Natural killer cell treated with Interleukin-12 subunit alpha and Interleukin-12 subunit beta and Interleukin-15 and Interleukin-18, amount 100 ng/mL, for 72 hours (primary cell): ENCODE measurements around the gene FAM20C. TPM values are rescaled to one million over a fixed set of nuclear protein-coding genes. Genes with fewer than 3 reads are reported as not detected.

ENCODE experiments used
- ATAC-seq, 2 donors: fragments of 150-1000 bp; cut with Tn5 transposase in 1 of 2; sonication (Bioruptor Pico), chemical (Tn5 transposase) in 1 of 2; 2 replicates each; pipeline ENCODE4 v1.10.0; 2021
- DNase-seq: peaks from one replicate; pipeline ENCODE4 v3.0.0; 2022; ENCODE audit warnings: low spot score
- H3K27ac Mint-ChIP-seq, 2 donors: 1 replicate in 1 of 2; 2 replicates in 1 of 2; pipeline ENCODE4 v1.8.0; 2022; ENCODE audit warnings: mixed read lengths in 2 of 2, mild to moderate bottlenecking in 1 of 2, moderate library complexity in 1 of 2
- H3K27me3 Mint-ChIP-seq, 2 donors: 1 replicate in 1 of 2; 2 replicates in 1 of 2; pipeline ENCODE4 v1.8.0; 2022; ENCODE audit warnings: mixed read lengths in 2 of 2
- H3K36me3 Mint-ChIP-seq: one replicate; pipeline ENCODE4 v1.8.0; 2022; ENCODE audit warnings: mixed read lengths
- H3K4me1 Mint-ChIP-seq, 2 donors: 1 replicate in 1 of 2; 2 replicates in 1 of 2; pipeline ENCODE4 v1.8.0; 2022; ENCODE audit warnings: low read depth in 2 of 2, mixed read lengths in 2 of 2, mild to moderate bottlenecking in 1 of 2
- H3K4me3 Mint-ChIP-seq: one replicate; pipeline ENCODE4 v1.8.0; 2022; ENCODE audit warnings: mixed read lengths
- H3K9me3 Mint-ChIP-seq: 2 replicates; pipeline ENCODE4 v1.8.0; 2022; ENCODE audit warnings: mixed read lengths
- total RNA-seq, 2 donors: library from RNA; stranded (reverse); gene quantifications; one replicate each; pipeline ENCODE4 v1.2.3, GENCODE V29; 2022

The FAM20C gene
- total RNA-seq, 2 donors from 2014 or later, result 0.62 to 0.98 TPM

- no peak overlapping the region for H3K27ac Mint-ChIP-seq
- no peaks in the 10 kb centered on the region for H3K4me1 Mint-ChIP-seq
- ATAC-seq (no peak), DNase-seq (peak; percentile 46)
- H3K9me3 Mint-ChIP-seq, result no peaks in the 10 kb centered on the region
- H3K36me3 Mint-ChIP-seq, result no peaks in the 10 kb centered on the region
- H3K4me3 Mint-ChIP-seq, result no peak overlapping the region
- peaks cover 2 to 11% of the 10 kb centered on the region in 2 donors for H3K27me3 Mint-ChIP-seq
These were observed 27.3 kb upstream of the FAM20C start for GRCh38 chr7:164882-165660.

- Mint-ChIP-seq H3K9me3 (no peaks in the 10 kb centered on the region), H3K4me1 (no peaks in the 10 kb centered on the region)
- no peak for DNase-seq
These were observed 26.6 kb upstream of the FAM20C start for GRCh38 chr7:165661-166337.

GRCh38 chr7:166338-167060, 25.9 kb upstream of the FAM20C start:
- Mint-ChIP-seq H3K27me3 (peaks cover 8 to 11% of the 10 kb centered on the region in 2 donors), H3K27ac (no peak overlapping the region), H3K4me3 (no peak overlapping the region), H3K9me3 (no peaks in the 10 kb centered on the region), H3K4me1 (no peaks in the 10 kb centered on the region), H3K36me3 (no peaks in the 10 kb centered on the region)
- DNase-seq (peak; percentile 54), ATAC-seq (no peak)

More at GRCh38 chr7:165661-166337, 26.6 kb upstream of the FAM20C start:
- H3K27ac Mint-ChIP-seq, result no peak overlapping the region
- H3K4me3 Mint-ChIP-seq, result no peak overlapping the region
- H3K27me3 Mint-ChIP-seq, result peaks cover 8 to 11% of the 10 kb centered on the region in 2 donors
- ATAC-seq, result no peak
- H3K36me3 Mint-ChIP-seq, result no peaks in the 10 kb centered on the region

- no peak overlapping the region for H3K4me3 Mint-ChIP-seq
- no peaks in the 10 kb centered on the region for H3K9me3 Mint-ChIP-seq
- ATAC-seq (no peak), DNase-seq (no peak)
- no peak overlapping the region for H3K27ac Mint-ChIP-seq
- H3K36me3 Mint-ChIP-seq, result no peaks in the 10 kb centered on the region
- no peaks in the 10 kb centered on the region for H3K4me1 Mint-ChIP-seq
- peaks cover 8 to 11% of the 10 kb centered on the region in 2 donors for H3K27me3 Mint-ChIP-seq
These were observed 25.1 kb upstream of the FAM20C start for GRCh38 chr7:167090-167855.

- no peaks in the 10 kb centered on the region for H3K9me3 Mint-ChIP-seq
- peak in 1 of 2 donors; percentile 19 for ATAC-seq
- no peaks in the 10 kb centered on the region for H3K36me3 Mint-ChIP-seq
- no peak overlapping the region for H3K27ac Mint-ChIP-seq
- peaks cover 6 to 8% of the 10 kb centered on the region in 2 donors for H3K27me3 Mint-ChIP-seq
- H3K4me3 Mint-ChIP-seq, result no peak overlapping the region
- DNase-seq, result no peak
- H3K4me1 Mint-ChIP-seq, result no peaks in the 10 kb centered on the region
These were observed 24.2 kb upstream of the FAM20C start for GRCh38 chr7:167976-168791.

- H3K4me1 Mint-ChIP-seq, result no peaks in the 10 kb centered on the region
- H3K4me3 Mint-ChIP-seq, result no peak overlapping the region
- DNase-seq, result no peak
- no peak overlapping the region for H3K27ac Mint-ChIP-seq
- ATAC-seq, result no peak
- H3K9me3 Mint-ChIP-seq, result no peaks in the 10 kb centered on the region
- H3K36me3 Mint-ChIP-seq, result no peaks in the 10 kb centered on the region
- peaks cover 0 to 8% of the 10 kb centered on the region in 2 donors for H3K27me3 Mint-ChIP-seq
These were observed 22.8 kb upstream of the FAM20C start for GRCh38 chr7:169276-170172.

- no peak overlapping the region for H3K4me3 Mint-ChIP-seq
- H3K27ac Mint-ChIP-seq, result no peak overlapping the region
- H3K4me1 Mint-ChIP-seq, result no peaks in the 10 kb centered on the region
- H3K36me3 Mint-ChIP-seq, result no peaks in the 10 kb centered on the region
- no peak for ATAC-seq
- peaks cover 0 to 8% of the 10 kb centered on the region in 2 donors for H3K27me3 Mint-ChIP-seq
- no peak for DNase-seq
- H3K9me3 Mint-ChIP-seq, result no peaks in the 10 kb centered on the region
These were observed 21.6 kb upstream of the FAM20C start for GRCh38 chr7:170551-171363.

- H3K4me1 Mint-ChIP-seq, result no peaks in the 10 kb centered on the region
- H3K36me3 Mint-ChIP-seq, result no peaks in the 10 kb centered on the region
- H3K27me3 Mint-ChIP-seq, result peaks cover 0 to 8% of the 10 kb centered on the region in 2 donors
- no peaks in the 10 kb centered on the region for H3K9me3 Mint-ChIP-seq
- H3K27ac Mint-ChIP-seq, result no peak overlapping the region
- no peak overlapping the region for H3K4me3 Mint-ChIP-seq
- DNase-seq, result no peak
- no peak for ATAC-seq
These were observed 20.9 kb upstream of the FAM20C start for GRCh38 chr7:171364-171904.

GRCh38 chr7:171912-172515, 20.4 kb upstream of the FAM20C start:
- no peak overlapping the region for H3K27ac Mint-ChIP-seq
- H3K27me3 Mint-ChIP-seq, result peaks cover 0 to 8% of the 10 kb centered on the region in 2 donors
- H3K36me3 Mint-ChIP-seq, result no peaks in the 10 kb centered on the region
- no peaks in the 10 kb centered on the region for H3K9me3 Mint-ChIP-seq
- no peak overlapping the region for H3K4me3 Mint-ChIP-seq
- ATAC-seq, result no peak
- no peaks in the 10 kb centered on the region for H3K4me1 Mint-ChIP-seq
- no peak for DNase-seq

- peak in 1 of 2 donors; percentile 13 for ATAC-seq
- H3K27ac Mint-ChIP-seq, result no peak overlapping the region
- H3K4me1 Mint-ChIP-seq, result no peaks in the 10 kb centered on the region
- peaks cover 0 to 8% of the 10 kb centered on the region in 2 donors for H3K27me3 Mint-ChIP-seq
- H3K36me3 Mint-ChIP-seq, result no peaks in the 10 kb centered on the region
- H3K4me3 Mint-ChIP-seq, result no peak overlapping the region
- no peaks in the 10 kb centered on the region for H3K9me3 Mint-ChIP-seq
- no peak for DNase-seq
These were observed 19.0 kb upstream of the FAM20C start for GRCh38 chr7:173209-173918.
